Vagina (tissue), 2 donors: Measurements from ENCODE around the gene TMEM178B.

Experiments used
- POLR2A ChIP-seq, 2 donors: fragments of 450-650 bp; IDR thresholded peaks; one replicate each; pipeline ENCODE4 v1.6.1; 2017; ENCODE audit warnings: antibody characterized with exemption in 2 of 2, mild to moderate bottlenecking in 2 of 2, moderate library complexity in 2 of 2
- POLR2AphosphoS5 ChIP-seq, 2 donors: sonication (generic); formaldehyde crosslinking; IDR thresholded peaks; one replicate each; pipeline ENCODE4 v1.9.0; 2017; ENCODE audit warnings: antibody characterized with exemption in 2 of 2, mild to moderate bottlenecking in 2 of 2, low read depth in 1 of 2; ENCODE audit not compliant: insufficient read depth in 1 of 2
- TF ChIP-seq, protein P1 (sequence below), 3 experiments: fragments of 450-650 bp in 2 of 3; fragments of 200-600 bp in 1 of 3; sonication (generic) in 1 of 3; IDR thresholded peaks; one replicate each; pipeline ENCODE4 v1.5.1; 2017 to 2019; ENCODE audit warnings: antibody characterized with exemption in 3 of 3, mild to moderate bottlenecking in 2 of 3, moderate library complexity in 2 of 3

- TF ChIP-seq, protein P1, sequence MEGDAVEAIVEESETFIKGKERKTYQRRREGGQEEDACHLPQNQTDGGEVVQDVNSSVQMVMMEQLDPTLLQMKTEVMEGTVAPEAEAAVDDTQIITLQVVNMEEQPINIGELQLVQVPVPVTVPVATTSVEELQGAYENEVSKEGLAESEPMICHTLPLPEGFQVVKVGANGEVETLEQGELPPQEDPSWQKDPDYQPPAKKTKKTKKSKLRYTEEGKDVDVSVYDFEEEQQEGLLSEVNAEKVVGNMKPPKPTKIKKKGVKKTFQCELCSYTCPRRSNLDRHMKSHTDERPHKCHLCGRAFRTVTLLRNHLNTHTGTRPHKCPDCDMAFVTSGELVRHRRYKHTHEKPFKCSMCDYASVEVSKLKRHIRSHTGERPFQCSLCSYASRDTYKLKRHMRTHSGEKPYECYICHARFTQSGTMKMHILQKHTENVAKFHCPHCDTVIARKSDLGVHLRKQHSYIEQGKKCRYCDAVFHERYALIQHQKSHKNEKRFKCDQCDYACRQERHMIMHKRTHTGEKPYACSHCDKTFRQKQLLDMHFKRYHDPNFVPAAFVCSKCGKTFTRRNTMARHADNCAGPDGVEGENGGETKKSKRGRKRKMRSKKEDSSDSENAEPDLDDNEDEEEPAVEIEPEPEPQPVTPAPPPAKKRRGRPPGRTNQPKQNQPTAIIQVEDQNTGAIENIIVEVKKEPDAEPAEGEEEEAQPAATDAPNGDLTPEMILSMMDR (IDR thresholded peaks at IDR 0.05): no peak
- no peak for TF ChIP-seq POLR2A (IDR thresholded peaks at IDR 0.05)
- no peak for TF ChIP-seq POLR2AphosphoS5 (IDR thresholded peaks at IDR 0.05; ENCODE audit: insufficient read depth in 1 of 2, low read depth in 1 of 2)
Observed at GRCh38 chr7:141201145-141201885, 127.5 kb downstream of the TMEM178B start.
